ENCODE results near the gene COX4I1. TPM values are rescaled to one million over a fixed set of nuclear protein-coding genes. Genes with fewer than 3 reads are reported as not detected.

Gene COX4I1
- total and polyA plus RNA-seq, 9 of the 15 experiments (the other 6 are each of a cell fraction or from before 2014, with no cell fraction given): 651 to 2,356 (median 1,032) TPM

DNA sequence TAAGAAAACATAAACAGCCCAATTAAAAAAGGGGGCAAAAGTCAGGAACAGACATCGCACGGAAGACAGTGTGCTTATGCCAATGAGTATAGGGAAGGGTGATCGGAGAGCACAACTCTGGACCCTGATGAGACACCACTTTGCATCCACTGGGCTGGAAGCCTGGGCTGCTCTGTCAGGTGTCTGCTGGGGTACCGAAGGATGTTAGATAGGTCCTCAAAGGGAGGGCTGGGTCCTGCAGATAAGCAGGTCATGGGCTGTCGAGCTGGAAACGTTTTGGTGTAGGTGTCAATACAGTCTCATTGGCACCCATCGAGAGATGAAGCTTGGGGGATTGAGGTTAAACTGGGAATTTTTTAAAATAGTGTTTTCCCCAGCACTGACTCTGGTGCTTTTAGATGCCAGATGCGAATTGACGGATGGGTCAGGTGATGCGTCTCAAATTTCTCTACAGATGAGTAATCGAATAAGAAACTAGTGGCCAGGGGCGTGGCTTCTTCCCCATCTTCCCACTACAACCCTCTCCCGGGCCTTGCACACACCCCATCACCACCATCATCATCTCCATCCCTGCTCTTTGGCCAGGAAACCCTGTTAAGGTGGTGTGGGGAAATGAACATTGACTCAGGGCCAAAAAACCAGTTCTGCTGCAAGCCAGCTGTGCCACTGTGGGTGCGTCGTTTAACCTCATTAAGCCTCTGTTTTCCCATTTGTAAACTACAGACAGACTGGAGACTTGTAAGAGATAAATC lies 51.7 kb downstream of the COX4I1 start:
- intact Hi-C loops (cut with micrococcal nuclease) (no loop called here), in situ Hi-C loops (cut with MboI) (no loop called here)
- Histone ChIP-seq H3K4me1 (replicated peaks in 1 of 2; ENCODE audit: control insufficient read depth in 2 of 2, insufficient read depth in 2 of 2, low read length in 2 of 2) (peaks cover 0 to 17% of the 10 kb centered on the region in 2 experiments; a peak in 3 of 5 replicates), H3K4me3 (no peak overlapping the region), H3K9me3 (replicated peaks; ENCODE audit: control insufficient read depth, insufficient read depth, low read depth, low read length) (no peaks in the 10 kb centered on the region), H3K79me2 (ENCODE audit: control insufficient read depth, insufficient read depth, low read length) (no peaks in the 10 kb centered on the region), H3K9ac (ENCODE audit: insufficient read depth in 1 of 2, low read depth in 2 of 2, low read length in 2 of 2) (no peak overlapping the region), H3K27me3 (ENCODE audit: control insufficient read depth in 2 of 2, insufficient read depth in 2 of 2, low read length in 2 of 2) (peaks cover 27 to 54% of the 10 kb centered on the region in 2 experiments), H3K27ac (ENCODE audit: extremely low read depth, low read depth, low read length) (no peak overlapping the region), H2AFZ (ENCODE audit: low read depth, low read length) (no peak overlapping the region), H3K36me3 (ENCODE audit: control insufficient read depth, insufficient read depth, low read length) (no peaks in the 10 kb centered on the region), H3K9me1 (ENCODE audit: control insufficient read depth, insufficient read depth, low read length) (no peaks in the 10 kb centered on the region), H3K4me2 (ENCODE audit: insufficient read depth, low read length) (peak overlapping the region; percentile 80; the same call in 1 of the 2 replicates), H4K20me1 (replicated peaks; ENCODE audit: control insufficient read depth, insufficient read depth, low read length) (peaks cover 3% of the 10 kb centered on the region; the same call in 1 of the 2 replicates)
- no TSS peak for BruUV-seq (replicated peaks)
- TF ChIP-seq TAL1 (IDR thresholded peaks at IDR 0.05) (peak; percentile 35; the same call in 1 of the 2 replicates), ZNF253 (CRISPR knock-in tag; conservative IDR thresholded peaks at IDR 0.05) (no peak), TCF3 (CRISPR knock-in tag; IDR thresholded peaks at IDR 0.05) (0 out of 2 replicates have a peak, but pooled peaks have one; percentile 26), CTBP1 (IDR thresholded peaks at IDR 0.05; ENCODE audit: borderline replicate concordance) (peak; percentile 27), SMARCA4 (IDR thresholded peaks at IDR 0.05) (no peak), ARID1B (IDR thresholded peaks at IDR 0.05) (peak; percentile 16; the same call in 1 of the 2 replicates), SP2 (IDR thresholded peaks at IDR 0.05; ENCODE audit: extremely low read depth, low read depth, low read length, poor library complexity, severe bottlenecking) (no peak)
- TF ChIP-seq, protein P1, sequence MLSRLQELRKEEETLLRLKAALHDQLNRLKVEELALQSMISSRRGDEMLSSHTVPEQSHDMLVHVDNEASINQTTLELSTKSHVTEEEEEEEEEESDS (CRISPR knock-in tag; IDR thresholded peaks at IDR 0.05): no peak
- ATAC-seq (peak; percentile 49), DNase-seq (ENCODE audit: extremely low read depth in 1 of 4, low spot score in 3 of 4) (peak in 1 of 4 experiments; percentile 17), FAIRE-seq (no peak)
- ChIA-PET POLR2A (interaction anchor here (0.6 to 1.2 kb wide), 3 partner anchors 10 to 52 kb away, joined by 3 read pairs; no protein-coding TSS in a partner anchor), CTCF (ENCODE audit: low intra/inter-chr PET ratio) (no interaction called here)
- WGBS (ENCODE audit: insufficient coverage, low coverage, missing lambda C conversion rate): under 1% methylated on average over 15 of the region's 15 CpGs
